GM12865 (cell line): ENCODE data around the gene ANXA1.

ENCODE experiments used
- DNase-seq: peaks from one replicate; pipeline ENCODE4 v3.0.0; 2010; ENCODE audit warnings: low read depth
- H3K4me3 ChIP-seq: 2 replicates; pipeline ENCODE4 v1.5.1; 2011; ENCODE audit warnings: mild to moderate bottlenecking, low read depth, low read length, control low read depth
- TF ChIP-seq, protein P1 (sequence below): IDR thresholded peaks from 2 replicates; pipeline ENCODE4 v1.5.1; 2011; ENCODE audit warnings: low read length, control low read depth, low read depth, inconsistent platforms; ENCODE audit not compliant: insufficient read depth; ENCODE audit errors: missing control alignments

ANXA1 gene

GRCh38 chr9:73129941-73130685, 21.6 kb upstream of the ANXA1 start:
- DNase-seq: no peak
- H3K4me3 ChIP-seq: no peak overlapping the region
- TF ChIP-seq, protein P1, sequence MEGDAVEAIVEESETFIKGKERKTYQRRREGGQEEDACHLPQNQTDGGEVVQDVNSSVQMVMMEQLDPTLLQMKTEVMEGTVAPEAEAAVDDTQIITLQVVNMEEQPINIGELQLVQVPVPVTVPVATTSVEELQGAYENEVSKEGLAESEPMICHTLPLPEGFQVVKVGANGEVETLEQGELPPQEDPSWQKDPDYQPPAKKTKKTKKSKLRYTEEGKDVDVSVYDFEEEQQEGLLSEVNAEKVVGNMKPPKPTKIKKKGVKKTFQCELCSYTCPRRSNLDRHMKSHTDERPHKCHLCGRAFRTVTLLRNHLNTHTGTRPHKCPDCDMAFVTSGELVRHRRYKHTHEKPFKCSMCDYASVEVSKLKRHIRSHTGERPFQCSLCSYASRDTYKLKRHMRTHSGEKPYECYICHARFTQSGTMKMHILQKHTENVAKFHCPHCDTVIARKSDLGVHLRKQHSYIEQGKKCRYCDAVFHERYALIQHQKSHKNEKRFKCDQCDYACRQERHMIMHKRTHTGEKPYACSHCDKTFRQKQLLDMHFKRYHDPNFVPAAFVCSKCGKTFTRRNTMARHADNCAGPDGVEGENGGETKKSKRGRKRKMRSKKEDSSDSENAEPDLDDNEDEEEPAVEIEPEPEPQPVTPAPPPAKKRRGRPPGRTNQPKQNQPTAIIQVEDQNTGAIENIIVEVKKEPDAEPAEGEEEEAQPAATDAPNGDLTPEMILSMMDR: no peak

DNA sequence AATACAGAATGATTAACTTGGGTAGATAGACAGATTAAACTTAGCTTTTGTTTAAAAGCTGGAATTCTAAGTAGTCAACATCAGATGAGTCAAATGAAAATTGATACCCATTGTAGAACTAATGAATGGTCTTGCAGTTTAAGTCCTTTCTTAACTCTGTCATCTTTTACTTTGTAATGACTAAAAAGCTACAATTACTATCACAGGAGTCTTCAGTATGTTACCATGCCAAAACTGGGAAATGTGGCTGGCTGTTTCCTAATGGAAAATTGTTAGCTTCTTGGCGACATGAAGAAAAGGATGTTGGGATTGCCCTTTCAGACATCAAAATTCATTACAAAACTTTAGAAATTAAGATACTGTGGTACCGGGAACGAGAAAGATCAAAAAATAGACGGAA, 20.2 kb upstream of the ANXA1 start:
- TF ChIP-seq, protein P1: no peak
- DNase-seq: no peak
- no peak overlapping the region for H3K4me3 ChIP-seq

DNA sequence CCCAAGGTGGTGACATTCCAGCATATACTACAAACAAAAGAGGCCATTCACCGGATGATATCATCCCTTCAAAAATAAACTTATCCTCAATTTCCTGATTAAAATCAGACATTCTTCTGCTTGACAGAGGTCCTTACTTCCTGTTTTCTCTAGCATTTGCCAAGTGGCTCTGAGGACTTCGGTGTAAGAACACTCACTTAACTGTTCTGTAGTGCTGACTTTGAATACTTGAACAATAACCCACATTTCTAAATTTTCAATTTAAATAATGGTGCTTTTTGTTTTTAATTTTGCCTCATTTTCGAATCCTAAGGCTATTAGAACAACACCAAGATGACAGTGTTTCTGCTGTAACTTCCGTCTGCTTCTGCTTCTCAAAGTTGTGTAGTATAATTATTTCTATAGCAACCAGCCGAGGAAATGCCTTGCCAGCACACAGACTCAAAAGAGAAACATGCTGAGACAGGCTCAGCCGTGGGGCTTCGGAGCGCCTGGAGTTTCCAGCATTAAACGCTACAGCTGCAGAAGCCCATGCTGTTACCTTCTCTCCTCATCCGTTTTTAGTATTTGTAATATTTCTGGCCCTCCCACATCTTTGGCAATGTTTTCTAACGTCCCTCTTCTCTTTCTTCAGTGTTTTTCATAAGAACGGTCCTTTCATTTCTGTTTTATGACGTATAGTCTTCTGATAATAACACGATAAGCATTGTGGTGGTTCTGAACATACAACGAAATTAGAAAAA, 19.5 kb upstream of the ANXA1 start:
- DNase-seq: peak; percentile 81
- peak overlapping the region; percentile 81 for H3K4me3 ChIP-seq
- TF ChIP-seq, protein P1: no peak

DNA sequence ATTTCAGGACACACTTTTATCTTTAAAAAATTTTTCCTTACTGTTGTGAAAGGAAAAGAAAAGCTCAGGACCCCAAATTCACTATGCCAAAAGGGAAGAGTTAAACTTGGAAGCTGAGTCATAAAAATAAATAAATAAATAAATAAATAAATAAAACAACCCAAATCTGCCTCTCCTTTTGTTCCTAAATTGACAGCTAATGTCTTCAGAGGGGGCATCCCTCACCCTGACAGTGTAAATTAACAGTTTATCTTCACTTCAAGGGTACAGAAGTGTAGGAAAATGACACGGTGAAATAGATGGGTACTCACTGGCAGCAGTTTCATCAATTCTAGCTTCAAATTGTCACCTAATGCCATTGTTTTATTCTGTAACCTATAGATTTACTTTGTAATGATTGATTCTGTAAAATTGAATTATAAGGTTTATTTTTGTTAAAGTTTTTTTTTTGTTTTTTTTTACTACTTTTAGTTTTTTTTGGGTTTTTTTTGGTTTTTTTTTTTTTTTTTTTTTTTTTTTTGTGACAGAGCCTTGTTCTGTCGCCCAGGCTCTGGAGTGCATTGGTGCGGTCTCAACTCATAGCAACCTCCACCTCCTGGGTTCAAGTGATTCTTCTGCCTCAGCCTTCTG, 18.5 kb upstream of the ANXA1 start:
- DNase-seq: no peak
- peak overlapping the region; percentile 81 for H3K4me3 ChIP-seq
- TF ChIP-seq, protein P1: no peak

DNA sequence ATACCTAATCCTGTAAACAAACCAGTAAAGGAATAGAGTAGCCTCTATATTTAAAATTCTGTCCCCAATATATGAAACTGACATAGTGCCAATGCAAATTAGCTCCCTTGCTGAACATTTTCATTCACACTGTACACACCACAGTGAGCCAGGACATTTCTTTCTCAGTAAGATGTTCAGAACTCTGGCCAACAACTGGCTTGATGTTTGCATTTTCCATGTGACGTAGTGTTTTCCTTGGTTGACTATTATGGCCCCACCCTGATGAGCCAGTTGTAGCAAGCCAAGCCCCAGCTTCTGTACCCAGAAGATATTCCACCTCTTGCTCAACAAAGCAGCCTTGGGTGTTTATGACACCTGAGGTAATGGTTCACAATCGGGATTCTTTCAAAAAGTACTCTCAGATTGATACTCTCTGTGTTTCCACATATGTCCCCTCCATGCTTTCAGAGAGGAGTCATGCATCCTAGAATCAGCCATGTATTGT, 17.7 kb upstream of the ANXA1 start:
- TF ChIP-seq, protein P1: no peak
- DNase-seq: peak; percentile 50

GRCh38 chr9:73135394-73135793, 16.3 kb upstream of the ANXA1 start:
- no peak overlapping the region for H3K4me3 ChIP-seq
- TF ChIP-seq, protein P1: no peak
- no peak for DNase-seq

More for the DNA sequence above, 17.7 kb upstream of the ANXA1 start:
- no peak overlapping the region for H3K4me3 ChIP-seq
